HG03108 (cell line): ENCODE results near the gene PRR5.

ENCODE experiments used
- ATAC-seq: cut with Tn5 transposase; IDR thresholded peaks from one replicate; pipeline ENCODE4 v1.9.1; 2021; ENCODE audit warnings: moderate library complexity; ENCODE audit not compliant: unreplicated experiment

PRR5 gene

DNA sequence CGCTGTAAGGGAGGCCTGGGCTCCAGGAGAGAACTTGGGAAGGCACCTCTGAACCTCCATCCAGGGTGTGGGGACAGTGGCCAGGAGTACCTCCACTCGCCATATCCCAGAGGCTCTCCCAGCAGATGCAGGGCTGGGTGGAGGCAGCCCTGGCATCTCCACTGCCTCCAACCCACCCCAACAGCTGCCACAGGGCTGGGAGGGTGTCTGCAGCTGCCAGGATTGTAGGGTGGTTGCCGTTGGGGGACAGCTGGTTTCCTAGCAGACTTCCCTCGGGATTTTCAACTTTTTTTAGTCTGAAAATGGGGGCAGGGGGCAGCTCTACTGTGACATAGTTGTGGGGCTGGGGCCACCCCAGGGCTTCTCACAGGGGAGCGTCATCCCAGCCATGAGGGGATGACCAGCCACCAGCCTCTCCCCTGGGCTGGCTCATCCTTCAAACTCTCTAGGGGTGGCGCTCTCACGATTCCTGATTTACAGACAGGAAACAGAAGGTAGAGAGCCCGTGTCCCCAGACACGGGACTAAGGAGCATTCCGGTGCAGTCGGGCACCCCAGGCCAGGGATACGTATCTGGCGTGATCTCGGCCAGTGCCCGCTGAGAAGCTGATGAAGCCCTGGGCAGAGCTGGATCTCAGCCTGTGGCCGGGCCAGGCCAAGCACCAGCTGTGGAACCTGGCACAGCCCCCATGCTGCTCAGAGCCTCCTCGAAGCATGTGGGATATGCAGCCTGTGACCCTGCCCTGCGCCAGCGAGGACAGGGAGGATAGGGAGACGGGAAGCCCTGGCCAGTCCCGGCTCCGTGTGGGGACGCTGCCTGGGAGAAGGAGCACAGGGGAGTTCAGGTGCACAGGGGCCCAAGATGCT, 9.9 kb downstream of the PRR5 start:
- no peak for ATAC-seq

DNA sequence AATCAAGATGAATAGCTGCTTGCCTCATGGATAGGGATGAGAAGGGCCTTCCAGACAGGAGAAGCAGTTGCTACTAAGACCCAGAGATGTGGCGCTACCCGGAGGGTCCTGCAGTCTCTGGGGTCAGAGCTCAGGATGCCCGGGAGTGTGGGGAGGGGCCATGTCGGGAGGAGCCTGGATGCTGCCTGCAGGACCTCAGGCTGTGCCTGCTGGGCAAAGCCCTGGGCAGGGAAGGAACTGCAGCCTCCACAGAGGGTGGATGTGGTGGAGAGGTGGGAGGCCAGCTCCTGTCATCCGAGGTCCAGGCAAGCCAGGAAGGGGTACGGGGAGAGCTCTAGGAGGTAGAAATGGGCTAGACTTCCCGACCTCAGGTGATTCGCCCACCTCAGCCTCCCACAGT, 11.0 kb downstream of the PRR5 start:
- no peak for ATAC-seq

DNA sequence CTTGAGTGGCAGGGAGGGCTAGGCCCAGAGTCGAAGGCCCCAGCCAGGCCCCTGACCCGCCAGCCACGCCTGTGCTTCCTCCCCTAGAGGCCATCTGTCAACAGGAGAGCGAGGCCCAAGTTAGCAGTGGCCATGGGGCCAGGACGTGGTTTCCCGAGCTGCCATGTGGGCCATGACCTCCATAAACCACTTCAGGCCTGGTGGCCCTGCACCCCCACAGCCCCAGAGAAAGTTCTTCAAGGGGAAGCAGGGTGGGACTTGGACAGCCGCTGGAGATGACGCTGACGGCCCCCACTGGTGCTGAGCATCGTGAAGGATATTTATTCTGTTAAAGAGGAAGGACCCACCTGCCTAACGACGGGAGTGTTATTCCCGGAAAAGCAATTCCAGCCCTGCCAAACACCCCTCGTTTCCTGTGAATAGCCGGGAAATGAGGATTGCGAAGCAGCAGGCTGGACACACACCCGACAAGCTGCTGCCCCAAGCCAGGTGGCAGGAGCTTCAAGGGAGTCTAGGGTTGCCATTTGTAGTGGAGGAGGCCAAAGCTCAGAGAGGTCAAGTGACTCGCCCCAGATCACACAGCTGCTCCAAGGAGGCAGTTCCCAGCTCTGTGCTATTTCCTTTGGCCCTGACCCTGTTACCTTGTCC, 12.8 kb downstream of the PRR5 start:
- no peak for ATAC-seq

DNA sequence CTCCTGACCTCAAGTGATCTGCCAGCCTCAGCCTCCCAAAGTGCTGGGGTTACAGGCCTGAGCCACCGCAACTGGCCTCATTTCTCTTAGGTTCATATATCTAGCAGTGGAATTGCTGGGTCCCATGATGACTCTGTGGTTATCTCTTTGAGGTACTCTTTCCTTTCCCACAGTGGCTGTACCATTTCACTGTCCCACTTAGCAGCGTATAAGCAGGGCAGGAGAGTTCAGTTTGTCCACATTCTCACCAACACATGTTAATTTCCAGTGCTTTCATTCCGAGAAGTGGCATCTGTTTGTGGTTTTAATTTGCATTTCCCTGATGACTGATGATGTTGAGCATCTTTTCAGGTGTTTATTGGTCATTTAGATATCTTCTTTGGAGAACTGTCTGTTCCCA, 16.4 kb downstream of the PRR5 start:
- no peak for ATAC-seq

DNA sequence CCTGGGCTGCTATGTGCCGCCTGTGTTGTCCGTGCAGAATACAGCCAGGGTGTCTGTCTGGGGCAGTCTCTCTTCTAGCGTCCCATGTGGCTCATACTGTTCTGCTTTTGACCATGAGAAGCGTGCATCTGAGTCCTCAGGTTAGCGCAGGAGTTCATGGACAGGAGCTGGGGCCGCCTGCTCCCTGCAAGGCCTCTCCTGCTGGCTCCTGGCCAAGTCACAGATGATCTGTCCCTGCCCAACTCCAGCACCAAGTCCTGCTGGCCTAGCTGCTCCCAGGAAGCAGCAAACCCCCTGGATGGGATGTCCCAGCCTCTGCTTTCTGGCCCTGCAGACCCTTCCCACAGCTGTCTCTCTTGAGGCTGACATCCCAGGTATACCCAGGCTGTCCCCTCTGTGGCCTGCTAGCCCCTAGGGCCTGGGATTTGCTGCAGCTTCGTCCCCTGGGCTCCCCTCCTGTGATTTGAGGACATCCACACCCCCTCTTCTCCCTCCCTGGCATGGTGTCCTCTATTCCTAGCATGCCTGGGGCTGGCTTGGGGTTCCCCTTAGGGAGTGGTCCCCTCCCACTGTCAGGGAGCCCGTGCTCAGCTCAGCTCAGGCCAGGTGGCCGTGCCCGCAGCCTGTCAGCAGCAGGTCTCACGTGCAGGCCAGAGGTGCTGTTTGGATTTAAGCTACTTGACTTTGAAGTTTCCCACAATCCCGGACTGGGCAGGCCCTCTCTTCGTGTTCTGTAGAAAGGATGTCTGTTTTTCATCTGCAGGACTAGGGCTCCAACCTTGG, 17.8 kb downstream of the PRR5 start:
- no peak for ATAC-seq

DNA sequence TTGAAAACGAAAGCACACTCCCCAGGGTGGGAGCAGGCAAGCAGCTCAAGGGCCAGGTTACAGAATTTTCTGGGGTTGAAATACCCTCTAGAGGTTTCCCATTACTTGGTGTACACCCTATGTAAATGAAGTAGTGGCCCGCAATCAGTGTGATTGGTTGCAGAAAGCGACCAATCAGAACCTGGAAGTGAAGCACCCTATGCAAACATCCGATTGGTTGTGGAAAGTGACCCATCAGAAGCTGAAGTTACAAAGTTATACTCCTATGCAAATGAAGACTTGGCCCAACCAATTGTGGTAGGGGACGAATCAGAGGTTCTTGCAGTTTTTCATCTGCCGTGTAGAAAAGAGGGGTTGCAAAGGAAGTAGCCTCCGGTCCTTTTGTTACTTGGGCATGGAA, 19.2 kb downstream of the PRR5 start:
- ATAC-seq, result no peak

DNA sequence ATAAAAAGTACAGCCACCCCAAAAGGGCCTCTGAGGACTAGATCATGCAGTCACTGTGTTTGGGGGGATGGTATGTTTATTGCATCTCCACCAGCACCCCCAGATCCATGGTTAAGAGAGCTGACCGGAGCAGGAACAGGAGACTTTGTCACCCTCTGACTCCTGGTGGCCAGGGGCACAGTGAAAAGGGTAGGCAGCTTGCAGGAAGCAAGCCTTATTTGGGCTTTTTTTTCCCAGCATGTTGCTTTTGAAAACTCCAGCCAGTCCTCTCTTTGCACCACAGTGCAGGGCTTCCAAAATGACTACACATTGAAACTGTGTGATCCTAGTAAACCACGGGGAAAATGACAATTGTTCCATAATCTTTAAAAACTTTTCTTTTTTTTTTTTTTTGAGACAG, 20.6 kb downstream of the PRR5 start:
- no peak for ATAC-seq

DNA sequence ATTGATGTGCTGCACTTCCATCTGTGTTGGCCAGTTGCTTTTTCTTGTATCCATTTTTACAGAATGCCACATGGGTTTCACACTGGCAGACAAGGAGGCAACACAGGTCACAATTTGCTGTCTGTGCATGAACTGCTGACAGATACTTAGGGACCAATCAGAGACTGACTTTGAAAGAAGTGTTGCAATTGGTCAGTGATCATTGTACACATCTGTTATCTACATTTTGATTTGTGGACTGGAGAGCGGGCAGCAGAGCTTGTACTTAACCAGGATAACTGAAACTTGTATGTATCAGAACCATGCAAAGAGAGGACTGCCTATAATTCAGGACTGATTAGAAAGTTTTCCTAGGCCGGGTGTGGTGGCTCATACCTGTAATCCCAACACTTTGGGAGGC, 21.8 kb downstream of the PRR5 start:
- no peak for ATAC-seq

DNA sequence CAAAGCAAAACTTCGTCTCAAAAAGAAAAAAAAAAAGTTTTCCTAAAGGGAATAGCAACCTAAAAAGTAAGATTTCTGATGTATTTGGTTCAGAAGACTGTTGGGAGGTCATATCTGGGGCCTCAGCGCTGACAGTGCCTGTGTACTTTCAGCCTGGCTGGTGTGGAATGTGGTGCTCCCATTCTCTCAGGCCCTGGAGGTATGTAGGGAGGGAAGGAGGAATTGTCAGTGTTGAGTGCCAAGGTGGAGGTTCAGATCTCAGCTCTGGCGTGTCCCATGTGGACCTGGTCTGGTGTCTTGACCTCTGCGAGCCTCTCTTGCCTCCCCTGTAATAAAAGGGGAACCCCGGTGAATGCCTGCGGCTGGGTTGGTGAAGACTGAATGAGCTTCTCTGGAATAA, 22.4 kb downstream of the PRR5 start:
- no peak for ATAC-seq

DNA sequence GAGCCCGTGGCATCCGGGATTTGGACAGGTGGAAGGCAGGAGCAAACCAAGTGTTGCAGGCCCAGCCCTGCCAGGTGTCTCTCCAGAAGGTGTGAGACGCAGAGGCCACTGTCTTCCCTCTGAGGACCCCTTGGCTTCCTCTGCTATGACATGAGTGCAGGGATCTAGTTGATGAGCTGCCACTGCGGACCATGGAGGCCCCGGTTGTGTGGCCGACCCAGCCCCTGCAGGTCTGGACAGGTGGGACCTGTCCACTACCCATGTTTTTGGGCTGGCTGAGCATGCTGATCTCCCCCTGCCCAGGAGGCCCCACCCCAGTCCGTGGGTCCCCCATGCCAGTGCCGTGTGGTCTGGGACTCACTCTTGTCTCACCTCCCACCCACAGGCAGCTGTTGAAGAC, 22.9 kb downstream of the PRR5 start:
- no peak for ATAC-seq

DNA sequence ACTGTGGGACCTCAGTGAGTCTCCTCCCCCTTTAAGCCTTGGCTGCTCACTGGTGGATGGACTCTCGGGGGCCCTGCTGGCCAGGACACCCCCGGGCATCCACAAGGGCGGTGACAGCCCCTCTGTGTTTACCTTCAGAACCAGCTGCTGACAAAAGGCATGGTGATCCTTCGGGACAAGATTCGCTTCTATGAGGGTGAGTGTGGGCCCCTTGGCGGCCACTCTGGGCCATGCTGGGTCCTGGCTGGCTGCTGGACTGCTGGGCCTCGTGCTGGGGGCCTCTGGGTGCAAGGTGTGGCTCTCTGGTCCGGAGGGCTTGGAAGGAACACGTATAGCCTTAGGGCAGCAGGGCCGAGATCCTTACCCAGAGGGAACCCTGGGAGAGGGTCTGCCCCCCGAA, 24.4 kb downstream of the PRR5 start:
- no peak for ATAC-seq

DNA sequence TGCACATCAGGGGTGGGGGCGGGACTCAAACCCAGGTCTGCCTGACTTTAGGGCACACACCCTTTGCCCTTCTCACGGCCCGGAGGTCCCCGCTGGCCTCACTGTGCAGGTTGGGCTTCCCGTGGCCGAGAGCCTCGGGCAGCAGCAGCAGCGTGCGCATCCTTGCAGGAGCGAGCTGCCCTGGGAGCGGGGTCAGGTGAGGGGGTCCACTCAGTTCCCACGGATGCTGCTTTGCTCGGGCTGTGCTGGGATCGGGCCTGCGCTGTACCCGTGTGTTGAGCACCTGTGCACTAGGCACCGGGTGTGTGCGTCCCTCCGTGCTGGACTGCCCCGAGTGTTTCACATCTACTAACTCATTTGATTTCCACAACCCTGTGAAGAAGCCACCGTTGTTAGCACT, 25.1 kb downstream of the PRR5 start:
- ATAC-seq, result no peak

DNA sequence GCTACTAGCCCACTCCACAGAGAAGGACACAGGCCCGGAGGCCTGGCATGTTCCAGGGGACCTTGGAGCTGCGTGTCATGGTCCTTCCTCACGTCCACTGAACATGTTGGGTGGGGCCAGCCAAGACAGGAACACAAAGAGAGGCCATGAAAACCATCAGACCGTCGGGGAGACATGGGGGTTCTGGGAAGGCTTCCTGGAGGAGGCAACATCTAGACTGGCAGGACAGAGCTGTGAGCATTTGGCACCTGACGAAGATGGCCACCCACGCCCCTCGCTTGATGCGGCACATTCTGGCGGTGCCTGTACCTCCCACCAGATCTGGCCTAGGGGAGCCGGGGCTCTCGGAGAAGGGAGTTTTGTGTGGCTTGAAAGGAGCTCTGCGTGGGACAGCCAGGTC, 25.7 kb downstream of the PRR5 start:
- ATAC-seq, result no peak

DNA sequence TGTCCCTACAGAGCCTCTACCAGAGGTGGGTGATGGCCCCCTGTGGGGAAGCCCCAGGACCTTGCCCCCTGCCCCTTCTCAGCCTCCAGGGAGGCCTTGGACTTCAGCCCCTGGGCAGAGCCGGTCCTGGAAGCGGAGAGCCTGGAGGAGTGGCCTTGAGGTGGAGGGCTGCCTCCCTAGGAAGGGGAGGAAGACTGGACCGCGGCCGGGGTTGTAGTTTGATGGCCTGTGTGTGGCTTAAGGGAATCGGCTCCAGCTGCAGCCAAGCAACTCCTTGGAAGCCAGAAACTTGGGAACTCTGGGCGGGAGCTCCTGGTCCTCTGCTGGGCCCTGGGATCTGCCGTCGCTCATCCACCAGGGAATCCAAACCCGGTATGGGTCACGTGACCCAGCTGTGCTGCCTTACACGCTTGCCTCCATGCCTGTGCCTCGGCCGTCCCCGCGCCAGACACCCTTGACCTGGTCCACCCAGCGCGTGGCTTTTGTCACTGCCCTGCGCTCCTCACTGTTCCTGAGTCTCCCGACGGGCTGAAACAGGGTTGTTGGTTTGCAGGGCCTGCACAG, 26.8 kb downstream of the PRR5 start:
- ATAC-seq, result no peak

DNA sequence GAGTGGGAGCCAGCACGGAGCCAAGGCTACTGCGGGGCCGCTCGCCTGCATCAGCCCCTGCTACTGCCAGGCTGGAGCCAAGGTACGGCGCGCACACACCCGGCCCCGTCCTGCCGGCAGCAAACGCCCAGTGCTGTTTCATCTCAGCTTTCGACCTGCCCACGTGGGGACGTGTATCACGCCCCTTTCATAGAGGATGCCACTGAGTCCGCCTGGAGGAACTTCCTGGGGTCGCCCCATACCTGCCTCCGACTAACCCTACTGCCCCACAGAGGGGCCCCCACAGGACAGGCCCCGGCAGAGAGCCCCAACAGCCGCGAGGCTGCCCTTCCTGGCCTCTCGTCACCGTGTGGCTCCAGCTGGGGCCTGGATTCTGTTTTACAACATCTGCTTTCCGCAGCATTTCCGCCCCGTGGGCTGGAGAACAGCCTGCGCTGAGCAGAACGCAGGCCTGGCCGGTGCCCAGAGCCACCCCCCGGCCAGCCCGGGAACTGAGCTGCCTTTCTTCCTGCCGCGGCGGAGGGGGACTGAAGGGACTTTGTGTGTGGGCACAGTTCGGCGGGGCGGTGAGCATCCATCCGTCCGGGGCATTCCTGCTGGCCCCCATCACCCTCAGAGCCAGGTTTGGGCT, 27.5 kb downstream of the PRR5 start:
- ATAC-seq, result no peak

DNA sequence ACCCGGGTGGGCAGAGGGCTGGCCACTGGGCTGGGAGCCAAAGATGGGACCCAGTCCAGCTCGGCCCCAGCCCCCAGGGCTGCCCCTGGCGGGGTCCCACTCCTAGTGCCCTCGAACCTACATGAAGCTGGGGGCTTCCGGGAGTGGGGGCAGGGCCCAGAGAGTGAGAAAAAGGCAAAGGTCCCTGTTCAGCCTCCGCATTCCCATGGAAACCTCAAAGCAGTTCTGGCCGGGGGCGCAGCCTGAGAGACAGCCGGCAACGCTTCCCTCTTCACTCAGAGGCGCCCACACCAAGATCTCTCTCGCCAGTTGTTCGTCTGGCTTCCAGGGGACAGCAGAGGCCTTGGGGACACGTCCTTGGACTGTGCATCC, 28.0 kb downstream of the PRR5 start:
- no peak for ATAC-seq

DNA sequence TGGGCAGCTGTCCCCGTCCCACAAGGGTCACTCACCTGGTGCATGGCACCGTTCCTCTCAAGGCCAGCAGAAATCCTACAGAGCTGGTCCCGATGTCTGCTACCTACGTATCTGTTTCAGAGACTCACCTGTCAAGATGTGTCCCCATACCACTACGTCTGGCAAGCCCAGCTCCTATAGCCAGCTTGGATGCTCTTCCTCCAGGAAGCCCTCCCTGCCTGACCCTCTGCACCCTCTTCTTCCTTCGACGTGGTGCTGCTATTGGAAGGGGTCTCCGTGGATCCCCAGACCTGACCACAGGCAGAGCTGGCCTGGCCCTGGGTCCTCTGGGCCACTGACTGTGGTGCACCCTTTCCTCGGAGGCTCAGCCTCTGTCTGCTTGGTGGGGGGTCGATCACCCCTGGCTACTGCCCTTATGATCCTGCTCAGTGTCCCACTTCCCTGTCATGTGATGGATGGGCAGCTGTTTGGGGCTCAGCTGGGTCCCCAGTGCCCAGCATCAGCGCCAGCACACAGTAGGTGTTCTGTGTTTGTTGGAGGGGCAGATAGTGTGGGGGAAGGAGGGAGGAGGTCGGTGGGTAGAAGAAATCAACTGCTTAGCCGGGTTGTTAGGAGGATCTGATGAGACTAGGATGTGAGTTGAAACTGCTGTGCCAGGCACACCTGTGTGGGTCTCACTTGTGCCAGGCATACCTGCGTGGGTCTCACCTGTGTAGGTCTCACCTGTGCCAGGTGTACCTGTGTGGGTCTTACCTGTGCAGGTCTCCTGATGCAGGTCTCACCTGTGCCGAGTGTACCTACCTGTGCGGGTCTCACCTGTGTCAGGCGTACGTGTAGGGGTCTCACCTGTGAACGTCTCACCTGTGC, 28.7 kb downstream of the PRR5 start:
- no peak for ATAC-seq

DNA sequence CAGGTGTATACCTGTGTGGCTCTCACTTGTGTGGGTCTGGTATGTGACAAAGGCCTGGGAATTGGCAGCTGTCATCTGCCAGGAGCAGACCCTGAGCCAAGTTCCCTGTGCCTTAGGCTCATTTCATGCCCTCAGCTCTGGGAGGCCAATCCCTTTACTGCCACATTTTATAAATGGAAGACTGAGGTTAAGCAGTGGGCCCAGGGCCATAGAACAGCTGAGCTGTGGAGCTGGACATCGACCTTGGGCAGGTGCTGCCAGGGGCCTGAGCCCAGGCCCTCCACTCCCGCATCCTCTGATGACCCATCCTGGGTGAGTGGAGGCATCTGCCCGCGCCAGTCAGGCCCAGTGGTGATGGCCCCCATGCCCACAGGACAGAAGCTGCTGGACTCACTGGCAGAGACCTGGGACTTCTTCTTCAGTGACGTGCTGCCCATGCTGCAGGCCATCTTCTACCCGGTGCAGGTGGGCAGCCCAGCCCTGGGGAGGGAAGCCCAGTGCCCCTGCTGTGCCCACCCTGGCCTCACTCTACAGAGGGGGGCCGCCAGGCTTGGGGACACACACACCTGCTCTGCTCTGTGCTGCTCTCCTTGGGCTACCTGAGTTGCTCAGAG, 29.5 kb downstream of the PRR5 start:
- no peak for ATAC-seq

DNA sequence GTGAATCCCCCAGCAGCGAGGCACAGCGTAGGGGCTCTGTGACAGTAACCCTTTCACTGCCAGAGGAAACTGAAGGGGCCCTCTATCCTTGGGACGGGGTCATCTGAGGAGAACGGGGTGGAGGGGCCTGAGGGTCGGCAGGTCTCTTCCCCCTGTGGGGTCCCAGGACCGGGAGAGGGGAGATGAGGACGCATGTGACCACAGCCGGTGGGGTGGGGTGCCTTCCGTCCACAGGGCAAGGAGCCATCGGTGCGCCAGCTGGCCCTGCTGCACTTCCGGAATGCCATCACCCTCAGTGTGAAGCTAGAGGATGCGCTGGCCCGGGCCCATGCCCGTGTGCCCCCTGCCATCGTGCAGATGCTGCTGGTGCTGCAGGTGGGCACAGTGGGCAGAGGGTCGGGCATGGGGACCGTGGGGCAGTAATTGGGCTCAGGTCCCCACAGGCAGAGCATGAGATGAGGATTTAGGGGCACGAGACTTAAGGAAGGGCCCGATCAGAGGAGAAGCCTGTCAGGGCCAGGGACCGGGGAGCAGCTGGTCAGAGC, 30.1 kb downstream of the PRR5 start:
- ATAC-seq, result no peak

DNA sequence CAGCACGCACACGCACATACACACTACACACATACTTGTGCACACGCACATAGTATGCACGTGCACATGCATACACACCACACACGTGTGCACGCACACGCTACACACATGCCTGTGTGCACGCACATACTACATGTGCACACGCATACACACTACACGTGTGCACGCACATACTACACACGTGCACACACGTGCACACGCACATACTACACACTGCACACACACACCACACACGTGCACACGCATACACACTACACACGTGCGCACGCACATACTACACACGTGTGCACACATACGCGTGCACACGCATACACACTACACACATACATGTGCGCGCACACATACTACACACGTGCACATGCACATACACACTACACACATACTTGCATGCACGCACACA, 30.7 kb downstream of the PRR5 start:
- no peak for ATAC-seq
